GM18951 (cell line): Measurements from ENCODE around the gene QPCT.

Experiments used
- POLR2A ChIP-seq: IDR thresholded peaks from 4 replicates; pipeline ENCODE4 v1.6.1; 2011; ENCODE audit warnings: mild to moderate bottlenecking; ENCODE audit not compliant: insufficient read length, insufficient read depth; ENCODE audit errors: extremely low read depth
- in situ Hi-C: fragments of 300-500 bp; cut with MboI; formaldehyde crosslinking; loops from one replicate; pipeline ENCODE4 v1.12.0; 2022; ENCODE audit warnings: low sequenced_read_pairs, mixed read lengths, inconsistent platforms; ENCODE audit not compliant: unreplicated experiment

Gene QPCT

DNA sequence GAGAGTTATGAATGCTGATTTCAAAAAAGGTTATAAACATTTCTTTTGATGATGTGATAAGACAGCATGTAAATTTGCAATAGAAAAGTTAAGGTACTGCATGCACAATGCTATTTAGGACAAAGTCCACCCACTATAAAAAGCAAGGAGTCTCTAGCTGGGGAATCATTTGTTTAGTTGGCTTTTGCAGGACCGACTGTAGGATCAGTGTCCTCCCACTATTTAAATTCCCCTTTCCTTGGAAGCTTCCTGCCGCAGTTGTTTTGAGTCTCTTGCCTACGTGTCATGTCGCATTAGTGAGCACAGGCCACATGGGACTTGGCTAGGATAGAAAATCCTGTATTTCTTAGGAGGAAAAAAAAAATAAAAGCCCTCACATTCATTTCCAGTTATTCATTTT is 13.1 kb downstream of the QPCT start:
- TF ChIP-seq POLR2A = no peak
- in situ Hi-C loops = no loop called here

DNA sequence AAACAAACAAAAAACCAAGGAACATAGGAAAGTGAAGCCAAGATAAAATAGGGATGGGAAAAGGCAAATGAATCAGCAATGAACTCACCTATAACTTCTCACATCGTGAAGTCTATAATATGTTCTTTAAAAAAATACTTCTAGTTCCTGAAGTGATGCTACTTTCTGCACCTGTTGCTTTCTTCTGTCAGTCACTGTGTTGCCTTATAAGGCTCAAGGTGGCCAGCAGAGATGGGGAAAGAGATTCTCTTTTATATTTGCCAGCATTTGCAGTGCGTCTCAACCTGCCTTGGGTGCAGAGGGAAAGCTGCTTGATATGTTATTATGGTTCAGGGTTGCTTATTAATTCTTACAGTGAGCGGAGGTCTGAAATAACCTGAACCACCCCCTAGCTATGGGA is 14.0 kb downstream of the QPCT start:
- in situ Hi-C loops = no loop called here

DNA sequence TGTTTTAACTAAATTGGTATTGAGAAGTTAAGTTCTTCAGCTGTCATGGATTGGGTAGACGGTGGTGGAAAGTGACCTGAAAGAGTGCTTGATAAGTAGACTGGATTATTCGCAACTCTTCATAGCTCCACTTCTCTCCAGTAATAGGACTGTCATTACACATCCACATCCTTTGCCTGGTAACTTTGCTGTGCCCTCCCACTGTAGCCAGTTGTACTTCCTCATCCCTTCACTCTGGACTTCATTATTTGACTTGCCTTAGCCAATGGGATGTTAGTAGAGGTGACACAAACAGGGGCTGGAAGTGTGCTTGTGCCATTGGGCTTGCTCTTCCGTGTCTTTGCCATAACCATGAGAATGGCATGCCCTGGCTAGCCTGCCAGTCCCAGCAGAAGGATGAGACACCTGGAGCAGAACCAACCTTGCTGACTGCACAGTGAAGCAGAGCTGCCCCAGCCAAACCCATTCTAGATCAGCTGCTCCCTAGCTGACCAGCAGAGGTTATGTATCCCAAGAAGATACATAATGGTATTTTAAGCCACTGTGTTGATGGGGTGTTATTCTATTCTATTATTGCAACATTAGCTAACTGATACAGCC is 16.9 kb downstream of the QPCT start:
- in situ Hi-C loops = no loop called here
- no peak for TF ChIP-seq POLR2A

More for the DNA sequence above, 14.0 kb downstream of the QPCT start:
- no peak for TF ChIP-seq POLR2A

DNA sequence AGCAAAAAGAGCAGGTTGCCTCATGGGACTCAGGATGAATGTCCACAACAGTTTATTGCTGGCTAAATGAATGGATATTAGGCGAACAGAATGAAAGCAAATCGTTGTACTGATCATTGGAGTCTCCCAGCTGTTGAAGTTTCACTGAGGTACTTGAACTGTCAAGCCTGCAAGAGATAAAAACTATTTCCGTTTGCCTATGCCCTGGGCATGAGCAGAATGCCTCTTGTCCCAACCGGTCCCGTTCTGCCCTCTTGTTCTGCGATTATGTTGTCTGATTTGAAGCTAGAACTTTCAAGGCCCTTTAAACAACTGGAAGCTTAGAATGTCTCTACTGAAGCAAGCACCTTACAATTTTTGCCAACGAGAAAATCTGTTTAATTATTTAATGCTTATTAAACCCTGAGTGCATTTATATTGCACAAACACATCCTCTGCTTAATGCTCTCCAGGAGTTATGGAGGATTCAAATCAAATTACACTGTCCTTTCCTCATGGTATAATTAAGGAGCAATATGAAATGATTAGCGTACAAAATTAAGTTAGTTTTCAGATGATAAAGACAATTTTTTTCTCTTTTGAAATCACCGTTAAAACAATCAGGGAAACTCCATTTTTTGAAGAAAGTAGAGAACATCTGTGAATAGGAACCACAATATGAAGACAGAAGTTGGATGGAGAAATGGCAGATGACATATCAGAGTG is 17.7 kb downstream of the QPCT start:
- in situ Hi-C loops = no loop called here
- TF ChIP-seq POLR2A = no peak

DNA sequence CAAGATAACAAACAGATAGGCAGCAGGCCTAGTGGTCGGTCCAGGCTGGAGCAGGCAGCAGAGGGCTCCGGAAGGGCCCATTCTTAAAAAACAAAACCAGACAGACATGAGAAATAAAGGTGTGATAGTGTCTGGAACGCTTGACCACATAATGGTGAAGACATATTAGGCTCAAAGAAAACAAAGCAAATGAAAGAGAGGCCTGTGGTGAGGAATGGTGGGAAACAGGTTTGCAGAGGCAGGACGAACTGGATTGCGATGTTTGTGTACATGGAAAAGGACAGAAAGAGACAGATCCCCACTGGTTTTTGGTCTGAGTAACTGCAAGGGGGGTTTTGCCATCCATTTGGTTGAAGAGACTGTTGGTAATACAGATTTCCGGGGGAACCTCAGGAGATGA is 19.9 kb downstream of the QPCT start:
- in situ Hi-C loops = no loop called here
- no peak for TF ChIP-seq POLR2A

DNA sequence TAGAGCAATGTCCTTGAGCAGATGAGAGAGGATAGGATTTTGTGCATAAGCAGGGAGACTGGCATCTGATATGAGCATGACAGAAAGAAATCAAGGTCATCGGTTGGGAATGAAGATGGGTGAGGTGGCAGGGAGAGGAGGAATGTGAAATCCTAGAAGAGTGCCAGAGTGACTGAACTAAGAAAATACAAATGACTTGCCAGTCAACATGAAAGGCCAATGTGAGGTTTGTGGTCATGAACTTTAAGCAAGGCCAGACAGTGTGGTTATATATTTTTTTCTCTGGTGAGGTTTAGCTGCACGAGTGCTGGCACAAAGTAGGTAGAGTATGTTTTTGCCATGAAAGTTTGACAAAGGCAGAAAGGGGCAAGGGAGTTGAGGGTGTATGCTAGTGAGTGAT is 21.2 kb downstream of the QPCT start:
- in situ Hi-C loops = no loop called here
- TF ChIP-seq POLR2A = no peak

DNA sequence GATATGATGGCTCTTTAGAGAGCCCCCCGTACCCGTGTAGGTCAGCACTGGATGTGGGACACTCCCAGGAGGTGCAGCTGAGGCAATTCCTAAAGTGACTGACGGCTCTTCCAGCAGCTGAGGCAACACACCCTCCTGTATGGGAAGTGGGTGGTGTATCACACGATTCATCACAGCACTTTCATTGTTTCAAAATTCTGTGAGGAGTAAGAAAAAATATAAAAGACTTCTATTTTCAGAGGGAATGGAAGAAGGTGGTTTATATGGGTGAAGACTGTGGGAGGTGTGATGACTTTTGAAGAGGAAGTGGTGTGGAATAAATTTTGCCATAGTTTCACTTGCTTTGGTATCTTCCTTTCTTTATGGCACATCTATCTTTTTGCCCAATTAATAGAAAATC is 22.3 kb downstream of the QPCT start:
- no peak for TF ChIP-seq POLR2A
- in situ Hi-C loops = no loop called here

DNA sequence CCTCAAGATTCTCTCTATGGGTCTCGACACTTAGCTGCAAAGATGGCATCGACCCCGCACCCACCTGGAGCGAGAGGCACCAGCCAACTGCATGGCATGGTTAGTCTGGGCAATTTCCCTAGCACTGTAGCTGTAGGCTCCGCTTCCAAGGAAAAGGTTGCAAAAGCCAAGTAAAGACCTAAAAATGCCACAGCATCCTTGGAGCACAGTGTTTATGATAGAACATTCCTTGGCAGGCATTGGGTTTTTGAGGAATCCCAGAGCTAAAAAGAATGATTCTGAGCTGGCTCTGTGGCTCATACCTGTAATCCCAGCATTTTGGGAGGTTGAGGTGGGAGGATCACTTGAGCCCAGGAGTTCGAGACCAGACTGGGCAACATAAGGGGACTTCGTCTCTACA is 22.9 kb downstream of the QPCT start:
- in situ Hi-C loops = no loop called here
- no peak for TF ChIP-seq POLR2A

DNA sequence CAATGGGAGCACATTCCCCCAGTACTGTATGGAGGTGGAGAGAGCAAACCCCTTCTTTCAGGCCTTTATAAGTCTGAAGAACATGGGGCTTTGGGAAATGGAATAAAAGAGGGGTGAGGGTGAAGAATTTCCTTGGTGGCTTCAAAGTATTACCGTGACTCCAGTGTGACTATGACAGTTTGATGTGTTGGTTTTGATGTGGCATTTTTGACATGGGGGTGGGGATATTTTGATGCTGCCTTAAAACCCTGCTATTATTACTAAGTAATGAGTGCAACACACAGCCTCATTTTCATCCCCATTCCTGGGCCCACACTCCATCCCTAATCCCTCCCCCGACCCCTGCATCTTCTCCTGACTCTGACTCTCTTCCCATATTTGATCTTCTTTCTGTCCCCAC is 23.6 kb downstream of the QPCT start:
- no peak for TF ChIP-seq POLR2A
- in situ Hi-C loops = no loop called here

DNA sequence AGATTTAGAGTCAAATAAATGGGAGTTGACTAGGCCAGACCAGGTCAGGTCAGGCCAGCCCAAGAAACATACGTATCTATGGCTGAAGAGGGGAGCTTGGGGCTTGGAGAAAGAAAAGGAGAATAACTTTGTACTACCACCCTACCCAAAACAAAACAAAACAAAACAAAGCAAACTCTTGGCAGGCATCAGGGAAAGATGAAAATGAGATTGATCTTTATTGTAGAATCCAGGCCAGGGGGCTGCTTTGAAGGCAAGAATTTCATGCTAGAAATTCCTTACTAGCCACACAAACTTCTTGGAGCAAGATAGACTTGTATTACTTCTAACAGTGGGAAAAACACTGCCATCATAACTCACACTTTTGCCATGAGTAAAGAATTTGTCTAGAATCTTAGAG is 26.2 kb downstream of the QPCT start:
- in situ Hi-C loops = no loop called here
- TF ChIP-seq POLR2A = no peak

DNA sequence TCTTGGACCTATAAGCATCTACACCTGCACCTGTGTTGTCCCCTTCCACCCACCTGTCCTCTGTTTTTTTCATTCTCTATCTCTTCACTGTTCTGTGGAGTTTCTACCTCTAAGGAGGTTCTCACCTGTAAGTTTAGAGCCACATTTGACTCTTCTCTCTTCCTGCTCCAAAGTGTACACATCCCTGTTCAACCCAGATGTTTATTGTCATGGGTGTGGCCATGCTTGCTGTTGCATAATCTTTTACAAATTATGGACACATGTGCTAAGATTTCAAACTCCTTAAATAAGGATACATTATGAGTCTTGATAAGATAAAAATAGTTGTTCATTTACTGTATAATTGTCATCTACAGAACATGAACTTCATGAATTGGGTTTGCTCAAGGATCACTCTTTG is 27.6 kb downstream of the QPCT start:
- TF ChIP-seq POLR2A = no peak
- in situ Hi-C loops = no loop called here

DNA sequence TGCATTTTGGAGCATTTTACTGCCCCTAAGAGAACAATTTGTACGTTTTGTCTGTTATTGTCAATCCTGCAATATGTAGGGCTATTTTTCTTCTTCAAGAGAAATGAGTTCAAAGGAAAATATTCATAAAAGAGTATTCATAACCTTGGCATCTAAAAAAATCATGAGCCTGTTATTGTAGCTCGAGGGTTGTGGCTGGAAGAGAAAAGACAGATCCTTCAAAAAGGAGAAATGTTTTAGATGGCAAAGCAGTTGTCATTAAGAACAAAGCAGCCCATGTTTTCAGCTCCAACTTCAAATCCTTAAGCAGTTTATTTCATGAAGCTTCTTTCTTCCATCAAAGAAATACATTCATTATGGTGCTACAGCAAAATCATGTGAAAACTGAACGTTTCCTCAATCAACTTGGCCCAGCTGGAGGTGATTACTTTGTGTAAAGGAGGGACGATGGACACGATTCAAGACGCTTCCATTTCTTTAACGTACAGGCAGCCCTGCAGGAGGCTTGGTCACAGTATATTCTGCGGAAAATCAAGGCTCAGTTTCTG is 31.4 kb downstream of the QPCT start:
- in situ Hi-C loops = no loop called here
- TF ChIP-seq POLR2A = no peak

DNA sequence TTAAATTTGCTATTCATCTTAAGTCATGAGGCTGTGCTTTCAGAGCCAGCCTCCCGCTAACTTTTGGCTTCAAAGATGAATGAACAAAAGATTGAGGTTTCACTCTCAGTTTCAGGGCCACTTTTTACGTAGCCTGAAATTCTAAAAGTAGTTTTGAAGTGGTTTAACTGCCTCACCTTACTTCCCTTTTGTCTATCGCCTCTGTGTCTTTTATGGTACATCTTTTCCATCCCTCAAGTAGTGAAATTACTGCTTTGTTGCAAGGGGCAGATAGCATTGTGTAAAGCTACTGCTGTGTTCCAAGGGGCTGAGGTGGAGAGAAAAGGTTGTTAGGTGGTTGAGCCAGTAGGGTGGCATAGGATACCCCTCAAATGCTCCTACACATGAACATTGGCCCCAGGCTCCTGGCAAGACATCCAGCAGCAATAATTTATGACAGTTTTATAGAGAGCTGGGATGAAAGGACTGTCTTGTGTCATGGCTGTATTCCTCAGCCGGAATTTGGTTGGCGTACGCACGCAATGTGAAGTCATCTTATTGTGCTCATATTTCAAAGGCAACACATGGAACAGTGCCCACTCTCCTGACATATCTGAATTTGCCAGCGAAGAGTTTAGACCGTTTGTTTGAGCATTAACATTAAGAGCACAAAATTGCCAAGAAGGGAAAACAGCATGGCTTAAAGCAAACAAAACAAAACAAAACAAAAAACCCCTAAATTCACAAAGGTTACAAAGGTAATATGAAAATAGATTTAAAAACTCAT is 32.2 kb downstream of the QPCT start:
- no peak for TF ChIP-seq POLR2A
- in situ Hi-C loops = no loop called here

DNA sequence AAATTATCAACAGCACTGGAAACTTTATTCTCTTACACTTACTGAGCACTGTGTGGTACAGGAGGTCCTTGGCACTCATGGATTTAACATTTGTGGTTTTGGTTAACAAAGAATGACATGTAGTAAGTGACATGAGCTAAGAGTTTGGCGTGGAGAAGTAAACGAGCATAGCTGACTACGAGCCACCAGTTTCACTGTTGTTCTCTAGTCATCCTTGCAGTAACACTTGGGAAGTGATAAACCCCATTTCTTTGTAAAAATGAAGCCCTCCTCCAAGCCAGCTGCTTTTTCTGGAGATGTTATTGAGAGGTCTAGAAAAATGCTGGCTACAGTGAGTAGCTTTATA is 32.7 kb downstream of the QPCT start:
- in situ Hi-C loops = no loop called here
- no peak for TF ChIP-seq POLR2A
